Measurements from ENCODE around the gene ARV1. TPM values are rescaled to one million over a fixed set of nuclear protein-coding genes. Genes with fewer than 3 reads are reported as not detected.

Gene ARV1
- polyA plus RNA-seq (ENCODE audit: insufficient read length) = 29.0 TPM
- long read RNA-seq, donor 1, transcript ARV1-201 (6 exons, 1,335 nt) = major isoform, 10 of 11 reads
- long read RNA-seq, donor 1, partial matches to known transcripts = 0 of 11 reads
- long read RNA-seq, donor 1, other reads (novel, unspliced or antisense) = 0 of 11 reads
- long read RNA-seq, donor 2, transcript ARV1-201 (6 exons, 1,335 nt) = major isoform, 13 of 13 reads
- long read RNA-seq, donor 2, partial matches to known transcripts = 0 of 13 reads
- long read RNA-seq, donor 2, other reads (novel, unspliced or antisense) = 0 of 13 reads
- long read RNA-seq, donor 3, partial matches to known transcripts = 0 of 3 reads
- long read RNA-seq, donor 3, other reads (novel, unspliced or antisense) = 0 of 3 reads
- long read RNA-seq, donor 4, partial matches to known transcripts = 0 of 1 reads
- long read RNA-seq, donor 4, other reads (novel, unspliced or antisense) = 0 of 1 reads
- long read RNA-seq, donor 5, transcript ARV1-201 (6 exons, 1,335 nt) = major isoform, 11 of 33 reads
- long read RNA-seq, donor 5, partial matches to known transcripts = 21 of 33 reads
- long read RNA-seq, donor 5, other reads (novel, unspliced or antisense) = 0 of 33 reads
- long read RNA-seq, donor 6, transcript ARV1-201 (6 exons, 1,335 nt) = major isoform, 9 of 10 reads
- long read RNA-seq, donor 6, partial matches to known transcripts = 0 of 10 reads
- long read RNA-seq, donor 6, other reads (novel, unspliced or antisense) = 0 of 10 reads
- long read RNA-seq, donor 7, transcript ARV1-201 (6 exons, 1,335 nt) = major isoform, 19 of 19 reads
- long read RNA-seq, donor 7, partial matches to known transcripts = 0 of 19 reads
- long read RNA-seq, donor 7, other reads (novel, unspliced or antisense) = 0 of 19 reads
- long read RNA-seq, donor 8, partial matches to known transcripts = 0 of 4 reads
- long read RNA-seq, donor 8, other reads (novel, unspliced or antisense) = 0 of 4 reads

GRCh38 chr1:230978491-230979388 lies at the start of gene ARV1, which contains the start of gene TTC13:
TSS of gene ARV1 (plus strand) at chr1:230979094. CDS start at chr1:230979106, 12 bp downstream.
TSS of gene TTC13 (minus strand) at chr1:230978861. CDS start at chr1:230978830, 31 bp downstream.
- peak; percentile 96 for DNase-seq

- DNase-seq = no peak
Measured at GRCh38 chr1:230930986-230931385, 47.9 kb upstream of the ARV1 start.

DNA sequence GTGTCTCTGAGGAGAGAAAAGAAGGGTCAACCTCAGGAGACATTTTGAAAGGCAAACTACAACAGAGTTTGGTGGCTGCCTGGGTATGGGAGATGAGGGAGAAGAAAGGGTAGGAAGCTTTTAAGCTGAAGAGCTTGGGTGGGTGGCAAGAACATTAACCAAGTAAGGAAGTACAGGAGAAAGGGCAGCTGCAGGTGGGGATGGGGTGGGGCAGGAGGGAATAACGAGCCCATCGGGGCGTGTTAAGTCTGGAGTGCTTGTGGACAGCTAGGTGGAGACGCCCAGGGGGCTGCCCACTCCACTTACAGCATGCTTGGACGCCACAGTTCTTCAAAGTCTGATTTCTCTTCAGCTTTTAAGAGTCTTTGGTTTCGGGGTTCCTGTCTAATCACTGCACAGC lies 43.0 kb upstream of the ARV1 start:
- no peak for DNase-seq

DNA sequence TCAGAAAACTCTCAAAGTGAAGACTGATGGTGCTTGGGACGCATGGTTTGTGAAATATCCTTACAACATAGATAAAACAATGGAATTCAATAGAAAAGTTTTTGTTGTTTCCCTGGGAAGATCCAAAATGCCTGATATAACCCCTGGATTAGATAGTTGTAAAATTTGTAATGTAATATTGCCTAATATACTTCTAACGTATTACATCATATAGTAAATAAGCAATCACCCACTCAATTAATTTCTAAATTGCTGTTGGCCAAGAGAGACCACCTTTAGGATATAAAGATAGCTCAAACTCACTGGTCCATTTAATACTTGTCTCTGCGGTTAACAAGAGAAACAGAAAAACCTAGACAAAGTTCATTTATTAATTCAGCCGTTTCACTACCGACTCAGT lies 42.4 kb upstream of the ARV1 start:
- no peak for DNase-seq

DNA sequence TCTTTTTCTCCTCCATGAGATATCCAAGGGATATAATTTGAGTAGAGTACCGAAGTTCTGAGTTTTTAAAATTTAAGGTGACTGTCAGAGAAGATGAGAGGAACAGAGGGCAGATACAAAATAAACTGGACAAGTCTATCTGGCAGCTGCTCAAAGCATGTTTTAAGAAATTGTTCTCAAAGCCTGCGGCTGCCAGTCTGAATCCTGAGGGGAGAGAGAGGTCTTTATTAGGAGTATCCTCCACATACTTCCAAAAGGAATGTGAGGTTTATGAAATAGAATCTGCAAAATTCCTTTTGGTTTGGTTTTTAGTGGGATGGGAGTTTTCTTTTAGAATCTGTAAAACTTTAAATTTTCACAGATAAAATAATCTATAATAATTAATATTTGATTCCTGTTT lies 41.5 kb upstream of the ARV1 start:
- no peak for DNase-seq

DNA sequence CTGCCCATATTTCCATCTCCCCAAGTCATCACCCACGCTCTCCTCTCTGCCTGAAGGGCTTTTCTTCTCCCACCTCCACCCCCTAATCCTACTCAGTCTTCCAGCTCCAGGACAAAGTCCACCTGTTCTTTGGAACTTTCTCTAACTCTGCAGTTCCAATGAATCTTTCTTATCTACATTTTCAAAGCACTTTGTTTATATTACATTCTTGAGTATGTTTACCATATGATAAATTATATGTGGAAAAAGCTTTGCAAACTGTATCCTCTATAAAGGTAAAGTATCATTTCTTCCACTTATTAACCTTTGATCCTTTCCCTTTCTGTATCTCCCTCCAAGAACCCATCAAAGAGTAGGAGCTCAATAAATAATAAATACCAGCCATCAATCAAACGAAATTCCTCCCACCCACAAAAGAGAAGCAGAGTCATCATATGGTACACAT lies 39.9 kb upstream of the ARV1 start:
- DNase-seq = peak; percentile 5

DNA sequence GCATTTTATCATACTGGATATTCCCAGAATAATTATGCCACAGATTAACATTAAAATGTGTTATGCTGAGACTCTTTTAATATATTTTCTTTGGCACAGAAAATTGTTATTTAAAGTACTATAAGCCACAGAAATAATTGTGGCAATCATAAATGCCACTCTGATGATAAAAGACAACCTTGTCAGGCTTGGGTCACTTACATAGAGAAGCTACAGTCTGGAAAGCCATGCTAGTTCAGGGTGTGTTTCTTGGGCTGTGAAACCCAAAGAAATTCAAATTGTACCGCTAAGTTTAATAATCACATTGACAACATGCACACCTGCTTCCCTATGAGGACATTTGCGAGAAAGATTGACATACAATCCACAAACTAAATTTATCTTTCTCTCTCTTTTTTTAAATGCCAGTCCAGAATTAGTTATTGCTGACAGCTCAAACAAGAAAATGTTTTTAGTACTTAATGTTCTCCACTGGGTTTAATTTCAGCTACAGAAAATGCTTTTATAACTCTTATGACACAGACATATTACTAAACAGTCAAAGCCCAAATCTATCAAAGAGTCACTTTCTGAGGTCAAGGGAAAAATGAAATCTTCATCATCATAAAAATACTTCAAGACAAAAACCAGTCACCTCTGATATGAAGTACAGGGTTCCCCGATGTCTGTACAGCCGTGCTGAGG lies 38.9 kb upstream of the ARV1 start:
- no peak for DNase-seq

DNA sequence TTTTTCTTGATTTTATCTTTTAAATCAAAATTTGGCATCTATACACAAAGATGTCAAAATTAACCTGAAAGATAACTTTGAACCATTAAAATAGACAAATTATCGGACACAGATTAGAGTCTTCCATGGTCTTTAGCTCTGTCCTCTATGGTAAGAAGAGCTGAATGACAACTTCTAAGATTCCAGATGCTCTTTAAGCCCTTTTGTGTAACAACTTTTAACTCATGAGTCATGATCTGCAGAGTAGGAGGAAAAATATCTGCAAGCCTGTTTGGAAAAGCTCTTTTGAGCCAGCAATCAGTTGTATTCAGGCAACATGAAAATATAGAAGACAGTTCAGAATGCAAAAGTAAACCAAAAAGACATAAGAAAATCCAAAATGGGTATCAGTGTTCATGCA lies 38.0 kb upstream of the ARV1 start:
- DNase-seq = no peak

GRCh38 chr1:230943048-230943593 lies 35.8 kb upstream of the ARV1 start:
- DNase-seq = no peak

DNA sequence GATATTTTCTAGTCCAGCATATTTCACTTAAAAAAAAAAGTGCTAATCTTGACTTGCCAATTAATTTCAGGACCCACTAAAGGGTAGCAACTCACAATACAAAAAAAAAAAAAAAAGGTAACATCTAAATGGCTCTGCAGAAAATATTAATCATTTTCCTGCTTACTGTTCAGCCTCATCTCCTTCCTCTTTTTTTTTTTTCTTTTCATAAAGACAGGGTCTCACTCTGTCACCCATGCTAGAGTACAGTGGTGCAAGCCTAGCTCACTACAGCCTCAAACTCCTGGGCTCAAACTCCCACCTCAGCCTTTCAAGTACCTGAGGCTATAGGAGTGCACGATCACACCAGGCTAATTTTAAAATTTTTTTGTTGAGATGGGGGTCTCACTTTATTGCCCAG lies 30.6 kb upstream of the ARV1 start:
- DNase-seq = no peak

GRCh38 chr1:230948903-230949302 lies 30.0 kb upstream of the ARV1 start:
- DNase-seq = no peak

DNA sequence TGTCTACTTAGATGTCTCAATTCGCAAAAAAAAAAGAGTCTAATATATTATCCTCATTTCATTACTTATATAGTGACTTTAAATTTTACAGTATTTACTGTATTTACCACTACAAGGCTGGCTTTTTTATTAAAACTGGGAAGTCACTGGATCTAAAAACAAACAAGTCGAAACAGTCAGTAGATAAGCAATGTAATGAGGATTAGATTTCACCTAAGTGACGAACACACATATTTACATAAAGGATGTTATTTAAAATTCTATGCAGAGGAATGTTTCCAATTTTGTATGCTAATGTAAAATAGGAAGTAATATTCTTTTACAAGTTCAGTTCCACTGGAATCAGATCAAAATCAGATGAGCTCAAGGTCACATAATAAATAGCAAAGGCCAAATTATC lies 28.5 kb upstream of the ARV1 start:
- DNase-seq = no peak

DNA sequence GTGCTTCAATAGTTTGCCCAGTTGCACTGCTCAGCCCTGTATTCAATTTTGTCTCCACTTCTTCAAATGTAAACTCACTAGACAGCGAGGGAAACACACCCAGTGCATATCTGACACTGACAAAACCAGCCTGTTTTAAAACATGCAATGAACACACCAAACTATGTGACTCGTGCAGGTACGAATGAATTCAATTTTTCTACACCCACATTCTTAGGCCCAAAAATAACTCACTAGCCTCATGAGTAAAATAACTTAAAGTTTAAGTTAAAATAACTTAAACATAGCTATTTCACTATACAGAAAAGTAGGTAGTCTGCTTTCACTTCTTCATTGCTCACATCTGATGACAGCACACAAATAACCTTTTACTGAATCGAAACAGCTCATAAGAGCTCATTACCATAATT lies 21.3 kb upstream of the ARV1 start:
- no peak for DNase-seq

DNA sequence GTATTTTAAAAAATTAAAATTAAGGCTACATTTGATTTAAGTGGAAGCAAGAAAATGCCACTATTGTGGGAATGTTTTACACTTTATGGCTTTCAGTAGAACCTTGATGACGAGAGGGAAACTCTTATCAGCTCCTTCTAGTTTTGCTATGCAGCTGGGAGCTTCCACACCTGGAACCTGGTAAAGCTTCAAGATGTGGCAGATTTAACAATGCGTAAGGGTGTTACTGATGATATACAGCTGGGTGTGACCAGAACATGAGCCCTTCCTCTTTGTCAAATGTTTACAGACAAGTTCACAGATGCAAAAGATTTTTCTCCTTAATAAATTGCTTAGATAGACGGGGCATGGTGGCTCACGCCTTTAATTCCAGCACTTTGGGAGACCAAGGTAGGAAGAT lies 20.5 kb upstream of the ARV1 start:
- no peak for DNase-seq

GRCh38 chr1:230964896-230965295 lies 14.0 kb upstream of the ARV1 start:
- DNase-seq = no peak

- no peak for DNase-seq
Measured at GRCh38 chr1:230965535-230965934, 13.4 kb upstream of the ARV1 start.

- no peak for DNase-seq
Measured at GRCh38 chr1:230966358-230966873, 12.5 kb upstream of the ARV1 start.

DNA sequence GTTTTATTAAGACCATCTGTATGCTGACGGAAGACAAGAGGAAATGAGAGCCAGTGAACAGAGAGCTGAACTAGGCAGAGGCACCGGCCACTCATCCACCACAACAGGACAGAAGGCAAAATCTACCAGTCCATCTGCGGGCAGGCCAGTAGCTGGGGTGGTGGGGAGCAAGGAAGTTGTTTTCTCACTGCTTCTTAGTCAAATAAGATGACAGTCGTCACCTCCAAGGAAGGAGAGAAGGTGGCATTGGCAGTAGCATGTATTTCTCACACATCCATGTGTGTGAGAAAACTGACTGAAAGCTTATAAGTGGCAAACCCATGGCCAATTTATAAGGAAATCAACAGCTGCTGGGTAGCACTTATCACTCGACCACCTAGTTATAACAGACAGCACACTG lies 8.5 kb upstream of the ARV1 start:
- DNase-seq = no peak

DNA sequence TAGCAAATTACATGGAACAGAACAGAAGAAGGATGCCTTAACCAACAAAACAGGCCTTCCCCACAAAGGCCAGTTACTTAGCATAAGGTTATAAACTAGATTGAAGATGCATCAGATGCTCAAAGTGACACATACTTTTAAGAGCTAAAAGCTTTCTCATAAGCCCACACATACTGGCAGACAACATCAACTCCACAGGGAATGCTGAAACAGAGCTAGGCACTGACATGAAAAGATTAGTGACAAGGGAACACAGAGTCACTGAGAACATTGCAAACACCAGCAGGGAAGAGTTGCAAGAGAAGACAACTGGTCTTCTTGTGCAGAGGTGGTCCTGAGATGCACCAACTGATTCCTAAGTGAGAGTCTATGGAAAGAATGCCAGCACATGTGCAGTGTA lies 7.1 kb upstream of the ARV1 start:
- no peak for DNase-seq

GRCh38 chr1:230972855-230973271 lies 6.0 kb upstream of the ARV1 start:
- no peak for DNase-seq

DNA sequence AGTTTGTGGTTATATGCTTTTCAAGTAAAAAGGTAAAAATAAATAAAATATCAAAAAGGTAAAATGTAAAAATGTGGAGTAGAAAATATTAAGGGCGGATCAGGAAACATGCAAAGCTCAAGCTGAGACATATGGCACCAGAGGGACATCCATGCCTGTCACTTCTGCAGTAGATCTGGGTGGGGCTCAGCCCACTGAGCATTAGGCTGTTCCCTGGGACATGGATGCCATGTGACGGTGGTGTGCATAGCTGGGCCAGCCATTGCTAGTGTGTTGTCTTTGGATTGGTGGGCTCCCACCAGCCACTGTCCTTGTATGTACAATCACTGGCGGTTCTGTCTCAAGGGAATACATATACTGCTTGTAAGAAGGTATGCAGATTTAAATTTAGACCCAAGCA lies 3.3 kb upstream of the ARV1 start:
- no peak for DNase-seq
